Caco-2 (cell line): Measurements from ENCODE around the gene ARPC4. TPM values are rescaled to one million over a fixed set of nuclear protein-coding genes. Genes with fewer than 3 reads are reported as not detected.
A peak's percentile ranks its signal among the peaks of the same experiment; 100 is the strongest.

ENCODE experiments used
- BruUV-seq: library from RNA; stranded (reverse); fragments of 400-500 nt; replicated peaks from 2 replicates; lab custom pipeline; 2021; lab: Mats Ljungman, UMichigan
- CTCF ChIA-PET: fragments of 300-600 bp; sonication (Branson Sonifier 250); formaldehyde crosslinking; loops from one replicate; lab custom pipeline; 2022; ENCODE audit warnings: antibody characterized with exemption; lab: Charles Lee
- POLR2A ChIA-PET: fragments of 300-600 bp; sonication (Branson Sonifier 250); formaldehyde crosslinking; loops from one replicate; lab custom pipeline; 2022; ENCODE audit warnings: antibody characterized with exemption; lab: Charles Lee
- DNase-seq, 2 experiments: peaks; one replicate each; pipeline versions ENCODE4 v3.0.0 to v3.0.0-alpha.2; 2020 to 2022
- H3K27me3 ChIP-seq: replicated peaks from 2 replicates; pipeline ENCODE4 v1.6.0; 2011; ENCODE audit warnings: low read length; ENCODE audit not compliant: control insufficient read depth, insufficient read depth
- H3K36me3 ChIP-seq: 2 replicates; pipeline ENCODE4 v1.5.1; 2011; ENCODE audit warnings: low read length; ENCODE audit not compliant: control insufficient read depth, insufficient read depth
- H3K4me1 ChIP-seq: fragments of 250-450 bp; sonication (Bioruptor Pico); 2 replicates; pipeline ENCODE4 v1.5.1; 2020; ENCODE audit warnings: mild to moderate bottlenecking
- H3K4me3 ChIP-seq: 2 replicates; pipeline ENCODE4 v1.5.1; 2011; ENCODE audit warnings: low read depth, mild to moderate bottlenecking, control low read depth, low read length
- H3K9me3 ChIP-seq: fragments of 250-450 bp; sonication (Bioruptor Pico); 2 replicates; pipeline ENCODE4 v1.5.1; 2020; ENCODE audit warnings: mild to moderate bottlenecking, moderate library complexity
- H3K27ac Mint-ChIP-seq: one replicate; pipeline ENCODE4 v1.8.0; 2022; ENCODE audit warnings: mixed read lengths; ENCODE audit not compliant: unreplicated experiment
- H3K27me3 Mint-ChIP-seq: one replicate; pipeline ENCODE4 v1.8.0; 2022; ENCODE audit warnings: mixed read lengths; ENCODE audit not compliant: insufficient read depth, unreplicated experiment
- H3K36me3 Mint-ChIP-seq: one replicate; pipeline ENCODE4 v1.8.0; 2022; ENCODE audit warnings: mild to moderate bottlenecking, mixed read lengths; ENCODE audit not compliant: insufficient read depth, unreplicated experiment
- H3K4me1 Mint-ChIP-seq: one replicate; pipeline ENCODE4 v1.8.0; 2022; ENCODE audit warnings: low read depth, mixed read lengths; ENCODE audit not compliant: unreplicated experiment
- H3K4me3 Mint-ChIP-seq: one replicate; pipeline ENCODE4 v1.8.0; 2022; ENCODE audit warnings: mild to moderate bottlenecking, moderate library complexity, mixed read lengths; ENCODE audit not compliant: unreplicated experiment
- H3K9me3 Mint-ChIP-seq: one replicate; pipeline ENCODE4 v1.8.0; 2022; ENCODE audit warnings: mixed read lengths; ENCODE audit not compliant: unreplicated experiment
- CTCF ChIP-seq, 2 experiments: fragments of 200-600 bp in 1 of 2; IDR thresholded peaks; 1 replicate in 1 of 2; 2 replicates in 1 of 2; pipeline versions ENCODE4 v1.5.1 to v1.8.0; 2011 to 2022; ENCODE audit warnings: antibody characterized with exemption in 1 of 2, control low read depth in 1 of 2, inconsistent platforms in 1 of 2, low read depth in 1 of 2, low read length in 1 of 2, mild to moderate bottlenecking in 1 of 2, moderate library complexity in 1 of 2; ENCODE audit not compliant: insufficient read depth in 1 of 2, severe bottlenecking in 1 of 2, unreplicated experiment in 1 of 2
- intact Hi-C: fragments of 100-400 bp; cut with micrococcal nuclease; formaldehyde crosslinking; loops from one replicate; pipeline ENCODE4 v1.10.0; 2022; ENCODE audit not compliant: unreplicated experiment
- total RNA-seq: library from RNA; stranded (reverse); gene quantifications from 2 replicates; pipeline ENCODE4 v1.2.3, GENCODE V29; 2022

Gene ARPC4
- total RNA-seq, 1 experiment from 2014 or later: 158 TPM

- DNase-seq: peak; percentile 65 to 71
- TF ChIP-seq CTCF (IDR thresholded peaks at IDR 0.05; ENCODE audit: insufficient read depth in 1 of 2, low read depth in 1 of 2, low read length in 1 of 2, severe bottlenecking in 1 of 2, unreplicated experiment in 1 of 2): no peak
- peaks cover 6% of the 10 kb centered on the region for H3K4me1 Mint-ChIP-seq
- Histone ChIP-seq H3K27me3 (no peaks in the 10 kb centered on the region), H3K4me1 (peaks cover 12% of the 10 kb centered on the region), H3K36me3 (no peaks in the 10 kb centered on the region; the same call in 1 of the 2 replicates), H3K4me3 (peak within 1 kb of the TSS; percentile 61), H3K9me3 (no peaks in the 10 kb centered on the region)
- CTCF ChIA-PET: interaction anchor here (0.7 to 1.8 kb wide), 3 partner anchors 27 to 137 kb away, joined by 3 to 7 read pairs (median 3); partner anchors contain the start of gene IL17RC
- intact Hi-C loops: loop anchor here (2.0 kb wide), 1 partner anchor 35 kb away; the partner anchor contains the start of gene RPUSD3
- BruUV-seq: no TSS peak
- POLR2A ChIA-PET: interaction anchor here (0.5 to 1.9 kb wide), 2 partner anchors 17 to 79 kb away, joined by 5 to 8 read pairs; partner anchors contain the start of genes ARPC4 and BRPF1
- H3K4me3 Mint-ChIP-seq: peak within 1 kb of the TSS; percentile 47
- H3K27me3 Mint-ChIP-seq: no peaks in the 10 kb centered on the region
- no peaks in the 10 kb centered on the region for H3K9me3 Mint-ChIP-seq
- peak within 1 kb of the TSS; percentile 87 for H3K27ac Mint-ChIP-seq
- H3K36me3 Mint-ChIP-seq: peaks cover 49% of the 10 kb centered on the region
Observed at GRCh38 chr3:9809615-9810432, 16.9 kb downstream of the ARPC4 start, which contains the start of gene TTLL3. TTLL3 (plus strand) TSS chr3:9810262; CDS start chr3:9810662, 400 bp downstream.

GRCh38 chr3:9810433-9810770 lies 17.5 kb downstream of the ARPC4 start:
- peak overlapping the region; percentile 61 for H3K4me3 ChIP-seq
- H3K27me3 Mint-ChIP-seq: no peaks in the 10 kb centered on the region
- no peaks in the 10 kb centered on the region; the same call in 1 of the 2 replicates for H3K36me3 ChIP-seq
- BruUV-seq: no TSS peak
- peaks cover 12% of the 10 kb centered on the region for H3K4me1 ChIP-seq
- no peak for TF ChIP-seq CTCF (IDR thresholded peaks at IDR 0.05; ENCODE audit: insufficient read depth in 1 of 2, low read depth in 1 of 2, low read length in 1 of 2, severe bottlenecking in 1 of 2, unreplicated experiment in 1 of 2)
- intact Hi-C loops: no loop called here
- no peaks in the 10 kb centered on the region for H3K27me3 ChIP-seq
- no peaks in the 10 kb centered on the region for H3K9me3 Mint-ChIP-seq
- no peak overlapping the region for H3K27ac Mint-ChIP-seq
- peaks cover 45% of the 10 kb centered on the region for H3K36me3 Mint-ChIP-seq
- peak overlapping the region; percentile 47 for H3K4me3 Mint-ChIP-seq
- ChIA-PET CTCF (interaction anchor here (1.0 kb wide), 1 partner anchor 106 kb away, joined by 3 read pairs; the partner anchor contains the start of gene IL17RC), POLR2A (interaction anchor here (1.9 kb wide), 1 partner anchor 18 kb away, joined by 8 read pairs; the partner anchor contains the start of gene ARPC4)
- peaks cover 6% of the 10 kb centered on the region for H3K4me1 Mint-ChIP-seq
- DNase-seq: no peak
- H3K9me3 ChIP-seq: no peaks in the 10 kb centered on the region

GRCh38 chr3:9810846-9811245 lies 18.0 kb downstream of the ARPC4 start:
- H3K4me3 ChIP-seq: no peak overlapping the region
- peaks cover 12% of the 10 kb centered on the region for H3K4me1 ChIP-seq
- H3K36me3 ChIP-seq: no peaks in the 10 kb centered on the region
- no peaks in the 10 kb centered on the region for H3K27me3 ChIP-seq
- Mint-ChIP-seq H3K27me3 (no peaks in the 10 kb centered on the region), H3K27ac (peak overlapping the region; percentile 5), H3K4me3 (peak overlapping the region; percentile 47), H3K4me1 (peaks cover 6% of the 10 kb centered on the region), H3K36me3 (peaks cover 41% of the 10 kb centered on the region), H3K9me3 (no peaks in the 10 kb centered on the region)
- no peaks in the 10 kb centered on the region for H3K9me3 ChIP-seq
- intact Hi-C loops: no loop called here
- BruUV-seq: no TSS peak
- no peak for TF ChIP-seq CTCF (IDR thresholded peaks at IDR 0.05; ENCODE audit: insufficient read depth in 1 of 2, low read depth in 1 of 2, low read length in 1 of 2, severe bottlenecking in 1 of 2, unreplicated experiment in 1 of 2)
- no peak for DNase-seq
- ChIA-PET CTCF (no interaction called here), POLR2A (no interaction called here)
